HG02885 (cell line): ENCODE data around the gene CLSTN1.
A peak's percentile ranks its signal among the peaks of the same experiment; 100 is the strongest.
"Not testable (repeated sequence)": the region's sequence is repeated elsewhere in the genome, so short reads cannot be mapped to it uniquely, and the experiment has no call there.

Experiments used
- ATAC-seq: cut with Tn5 transposase; IDR thresholded peaks from one replicate; pipeline ENCODE4 v1.9.1; 2021; ENCODE audit warnings: mild to moderate bottlenecking; ENCODE audit not compliant: unreplicated experiment, poor library complexity

CLSTN1 gene

DNA sequence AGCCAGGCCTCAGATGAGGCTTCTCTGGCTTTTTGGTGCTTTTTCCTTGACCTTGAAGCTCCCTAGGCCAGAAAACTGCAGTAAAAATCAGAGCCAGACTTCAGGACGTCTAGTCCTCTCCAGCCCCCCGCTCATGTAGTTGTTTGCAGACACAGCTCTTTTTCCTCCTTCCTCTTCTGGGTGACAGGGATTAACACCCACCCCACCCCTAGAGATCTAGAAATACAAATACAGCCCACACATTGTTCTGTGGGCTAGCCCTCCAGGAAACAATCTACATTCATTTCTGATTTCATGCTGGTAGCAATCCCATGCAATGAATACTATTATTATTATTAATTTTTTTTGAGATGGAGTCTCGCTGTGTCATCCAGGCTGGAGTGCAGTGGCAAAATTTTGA lies 9.9 kb upstream of the CLSTN1 start:
- no peak for ATAC-seq

DNA sequence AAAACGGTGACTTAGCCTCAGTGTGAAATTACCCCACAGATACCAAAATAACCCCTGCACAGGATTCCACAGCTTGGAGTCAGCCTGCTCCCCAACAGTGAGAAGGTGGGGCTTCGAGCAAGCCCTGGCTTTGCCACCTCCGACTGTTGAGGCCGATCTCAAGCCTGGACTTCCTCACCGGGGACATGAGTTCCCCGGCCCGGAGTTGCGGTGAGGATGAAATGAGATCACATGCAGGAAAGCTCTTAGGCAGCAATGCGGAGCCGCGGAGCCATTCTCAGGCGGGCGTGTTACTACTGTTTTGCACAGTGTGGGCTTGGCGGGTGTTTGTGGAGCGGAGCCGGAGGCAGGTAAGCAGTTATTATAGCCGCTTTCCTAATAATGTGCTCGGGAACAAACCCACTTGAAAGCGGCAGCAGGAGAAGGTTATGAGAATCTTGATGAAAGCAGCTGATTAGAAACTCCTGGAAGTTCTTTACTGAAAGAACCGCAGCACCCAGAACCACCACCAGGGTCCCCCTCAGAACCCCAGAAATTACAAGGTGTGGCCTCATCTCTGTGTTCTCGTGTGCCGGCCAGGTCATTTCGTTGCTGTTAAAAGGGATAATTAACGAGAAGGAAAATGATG lies 3.9 kb upstream of the CLSTN1 start:
- no peak for ATAC-seq

DNA sequence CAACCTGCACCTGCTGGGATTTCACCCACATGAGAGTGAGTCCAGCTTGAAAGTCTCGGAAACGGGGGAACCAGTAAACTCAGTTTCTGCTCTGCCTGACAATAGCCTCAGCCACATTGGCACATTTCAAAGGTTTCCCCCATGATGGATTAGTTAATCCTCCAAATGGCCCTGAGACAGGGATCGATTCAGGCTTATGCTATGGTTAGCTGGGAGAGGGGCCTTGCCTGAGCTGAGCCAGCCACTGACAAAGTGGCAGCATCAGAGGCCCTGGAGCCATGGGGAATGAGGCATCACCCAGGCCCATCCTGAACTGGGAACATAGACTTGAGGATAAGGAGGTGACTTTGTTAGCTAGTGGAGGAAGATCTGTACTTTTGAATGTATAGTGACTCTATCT lies 2.9 kb upstream of the CLSTN1 start:
- no peak for ATAC-seq

DNA sequence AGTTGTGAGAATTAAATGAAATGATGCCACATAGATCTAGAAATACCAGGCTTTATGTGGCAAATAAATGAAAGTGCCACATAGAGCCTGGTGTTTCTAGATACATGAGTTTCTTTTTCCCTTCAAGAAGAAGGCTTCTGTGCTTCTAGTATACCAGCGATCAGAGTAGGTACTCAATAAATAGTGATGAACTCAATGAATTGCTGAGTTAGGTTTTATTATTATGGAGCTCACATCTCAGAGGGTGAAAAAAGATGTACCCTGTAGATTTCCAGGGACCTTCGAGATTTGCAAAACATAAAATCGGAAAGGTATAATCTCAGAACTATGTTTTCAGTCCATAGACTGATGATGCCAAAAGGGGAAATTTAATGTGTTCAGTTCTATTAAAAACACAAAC lies 2.3 kb upstream of the CLSTN1 start:
- ATAC-seq: no peak

DNA sequence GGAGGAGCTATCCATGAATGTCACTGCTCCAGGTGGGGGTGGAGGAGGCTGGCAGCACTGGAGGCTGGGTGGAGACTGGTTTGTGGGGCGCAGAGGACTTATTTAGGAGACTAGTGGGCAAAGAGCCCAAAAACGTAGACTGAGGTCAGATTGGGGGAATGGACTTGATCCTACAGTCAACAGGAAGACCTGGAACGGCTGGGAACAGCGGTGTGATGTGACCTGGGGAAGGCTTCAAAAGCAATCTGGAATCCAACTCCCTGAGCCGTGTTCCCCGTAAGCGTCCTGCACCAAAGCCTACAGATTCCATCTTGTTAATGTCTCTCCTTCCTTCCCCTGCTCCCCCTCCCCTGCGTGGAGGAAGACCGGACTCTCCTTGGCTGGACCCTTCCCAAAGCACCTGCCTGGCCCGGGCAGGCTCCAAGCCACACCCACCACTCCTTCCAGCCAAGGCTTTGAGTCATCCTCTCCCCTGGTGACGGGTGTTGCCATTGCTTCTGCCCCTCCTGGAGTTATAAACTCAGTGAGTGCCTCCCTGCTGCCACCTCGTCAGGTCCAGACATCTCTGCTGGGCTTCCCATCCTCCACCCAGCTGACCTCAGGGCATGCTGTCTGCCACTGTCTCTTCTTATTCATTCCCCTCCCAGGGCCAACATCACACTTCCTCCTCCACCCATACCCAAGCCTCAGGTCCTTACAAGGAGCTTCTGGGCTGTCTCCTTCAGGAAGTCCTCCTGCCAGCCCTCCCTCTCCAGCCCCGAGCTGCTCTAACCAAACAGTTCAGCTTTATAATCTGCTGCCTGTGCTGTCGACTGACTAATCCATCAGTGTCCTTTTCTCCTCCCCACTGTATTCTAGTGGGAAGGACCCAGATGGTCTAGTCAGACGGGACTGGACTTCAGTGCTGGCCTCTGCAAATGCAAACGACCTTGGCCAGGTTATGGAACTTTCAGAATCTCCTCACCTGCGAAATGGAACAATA lies 1.6 kb upstream of the CLSTN1 start:
- ATAC-seq: no peak

DNA sequence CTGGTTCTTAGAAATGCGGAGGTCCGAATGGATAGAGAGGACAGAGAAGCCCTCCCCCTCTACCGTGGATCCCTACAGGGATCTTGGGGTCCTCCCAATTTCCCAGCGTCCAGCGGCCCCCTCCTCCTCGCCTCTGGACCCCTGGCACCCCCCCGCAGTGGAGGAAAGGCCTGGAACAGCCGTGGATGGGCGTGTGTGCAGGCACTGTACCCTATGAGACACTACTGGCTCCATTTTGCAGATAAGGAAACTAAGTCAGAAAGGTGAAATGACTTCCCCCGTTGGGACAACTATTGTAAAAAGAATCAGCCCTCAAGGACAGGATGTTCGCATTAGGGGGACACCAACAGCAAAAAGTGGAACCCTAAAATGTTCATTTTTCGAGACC lies 931 bp upstream of the CLSTN1 start:
- ATAC-seq: no peak

DNA sequence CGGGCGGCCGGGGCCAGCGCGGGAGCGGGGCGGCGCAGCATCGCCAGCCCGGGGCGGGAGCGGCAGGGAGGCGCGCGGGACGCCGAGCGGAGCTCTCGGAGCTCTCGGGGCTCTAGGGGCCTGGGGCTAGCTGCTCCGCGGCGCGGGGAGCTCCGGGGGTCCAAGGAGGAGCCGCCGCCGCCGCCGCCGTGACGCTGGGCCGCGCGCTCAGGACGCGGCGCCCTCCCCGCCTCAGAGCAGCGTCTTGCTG lies 147 bp downstream of the CLSTN1 start:
- peak; percentile 35 for ATAC-seq

DNA sequence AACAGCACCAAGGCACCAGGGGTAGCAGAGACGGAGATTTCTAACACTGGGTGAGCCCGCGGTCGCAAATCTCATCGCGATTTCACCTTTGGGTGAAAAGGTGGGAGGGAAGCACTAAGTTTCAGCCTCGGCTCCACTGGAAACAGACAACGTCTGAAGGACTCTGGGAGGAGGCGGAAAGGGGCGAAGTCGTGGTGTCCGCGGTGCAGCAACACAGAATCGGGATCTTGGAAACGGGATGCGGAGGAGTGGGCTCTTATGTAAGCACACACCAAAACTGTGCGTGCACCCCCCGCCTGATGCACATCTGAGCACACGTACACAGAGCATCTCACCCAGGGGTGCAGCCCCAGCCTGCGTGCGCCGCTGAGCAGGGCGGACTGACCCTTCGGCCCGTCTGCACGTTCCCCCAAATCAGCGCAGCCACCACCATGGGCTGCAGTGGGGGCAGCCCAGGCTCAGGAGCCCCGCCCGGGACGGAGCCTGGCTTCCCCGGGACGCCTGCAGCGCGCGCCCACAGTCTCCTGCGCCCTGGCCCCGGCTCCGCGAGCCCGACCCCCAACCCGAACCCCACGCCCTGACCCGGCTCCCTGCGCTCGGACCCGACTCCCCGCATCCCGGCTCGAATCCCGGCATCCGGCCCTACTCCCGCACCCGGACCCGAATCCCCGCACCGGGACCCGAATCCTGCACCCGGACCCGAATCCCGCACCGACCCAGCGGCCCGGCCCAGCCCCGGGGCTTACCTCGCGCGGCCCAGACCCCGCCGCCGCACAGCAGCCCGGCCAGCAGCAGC lies 670 bp downstream of the CLSTN1 start:
- peak; percentile 22 for ATAC-seq

DNA sequence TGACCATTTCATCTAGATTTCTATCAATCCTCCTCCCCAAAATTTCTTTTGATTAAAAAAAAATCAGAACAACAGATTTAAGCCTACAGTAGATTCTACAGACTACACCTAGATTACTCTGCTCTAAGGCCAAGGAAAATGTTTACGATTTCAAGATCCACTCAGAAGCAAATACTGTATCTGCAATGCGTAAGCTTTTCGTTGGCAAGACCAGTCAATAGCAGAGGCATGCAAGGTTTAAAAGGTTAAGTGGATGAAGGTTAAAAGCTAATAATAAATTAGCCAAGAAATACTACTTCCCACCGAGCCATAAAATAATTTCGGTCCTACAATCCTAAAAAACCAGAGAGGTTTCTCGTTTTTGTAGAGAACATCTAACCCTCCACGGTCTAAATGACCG lies 1.3 kb downstream of the CLSTN1 start:
- no peak for ATAC-seq

DNA sequence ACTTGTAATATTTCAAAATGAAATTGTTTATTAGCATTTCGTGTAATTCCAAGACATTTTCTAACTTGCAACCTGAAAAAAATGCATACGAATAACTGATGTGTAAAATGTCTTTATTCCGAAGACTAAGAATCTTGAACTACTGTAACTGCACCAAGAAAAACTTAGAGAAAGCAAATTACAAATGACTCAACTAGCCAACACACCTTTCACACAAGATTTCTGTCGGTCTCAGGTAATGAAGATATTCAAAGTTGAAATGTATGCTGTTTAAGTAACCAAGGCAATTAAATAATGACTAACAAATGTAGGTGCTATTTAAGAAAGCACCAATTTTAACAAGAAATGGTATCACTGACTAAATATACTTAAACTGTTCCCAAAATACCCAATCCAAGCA lies 2.1 kb downstream of the CLSTN1 start:
- ATAC-seq: no peak

DNA sequence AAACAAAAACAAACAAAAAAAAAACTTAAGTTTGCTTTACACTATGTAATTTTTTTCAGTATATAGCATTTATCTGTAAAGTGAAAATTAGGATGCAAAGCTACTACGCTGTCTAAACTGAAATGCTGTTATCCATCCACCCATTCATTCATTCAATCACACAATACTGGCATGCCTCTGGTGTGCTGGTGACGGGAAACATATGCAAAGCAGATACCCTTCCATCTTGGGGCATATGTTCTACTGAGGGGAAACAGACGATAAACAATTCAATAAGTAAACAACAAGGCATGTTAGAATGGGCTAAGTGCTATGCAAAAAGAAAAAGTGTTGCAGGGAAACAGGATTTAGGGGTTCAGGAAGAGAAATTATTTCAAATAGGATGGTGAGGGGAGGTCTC lies 3.2 kb downstream of the CLSTN1 start:
- no peak for ATAC-seq

DNA sequence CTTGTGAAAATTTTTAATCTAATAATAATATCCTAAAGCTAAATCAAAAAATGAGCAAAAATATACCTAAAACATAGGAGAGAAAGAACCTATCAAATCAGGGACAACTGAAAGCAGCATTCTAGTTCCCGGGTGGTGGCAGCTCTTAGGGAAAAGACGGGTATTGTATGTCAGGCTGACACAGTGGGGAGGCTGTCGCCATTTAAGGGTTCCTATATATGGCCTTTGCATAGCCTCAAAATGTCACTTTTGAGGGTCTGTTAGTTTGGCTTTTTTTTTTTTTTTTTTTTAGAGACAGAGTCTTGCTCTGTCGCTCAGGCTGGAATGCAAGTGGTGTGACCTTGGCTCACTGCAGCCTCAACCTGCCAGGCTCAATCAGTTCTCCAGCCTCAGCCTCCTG lies 6.0 kb downstream of the CLSTN1 start:
- no peak for ATAC-seq

DNA sequence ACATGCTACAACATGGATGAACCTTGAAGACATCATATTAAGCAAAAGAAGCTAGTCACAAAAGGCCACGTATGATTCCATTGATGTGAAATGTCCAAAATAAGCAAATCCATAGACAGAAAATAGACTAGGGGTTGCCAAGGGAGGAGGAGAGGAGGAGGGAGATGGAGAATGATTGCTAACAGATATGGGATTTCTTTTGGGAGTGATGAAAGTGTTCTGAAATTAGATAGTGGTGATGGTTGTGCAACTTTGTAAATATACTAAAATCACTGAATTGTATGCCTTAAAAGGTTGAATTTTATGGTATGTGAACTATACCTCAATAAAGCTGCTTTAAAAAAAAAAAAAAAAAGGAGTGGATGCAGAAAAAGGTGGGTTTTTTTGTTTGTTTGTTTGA lies 7.6 kb downstream of the CLSTN1 start:
- ATAC-seq: no peak

DNA sequence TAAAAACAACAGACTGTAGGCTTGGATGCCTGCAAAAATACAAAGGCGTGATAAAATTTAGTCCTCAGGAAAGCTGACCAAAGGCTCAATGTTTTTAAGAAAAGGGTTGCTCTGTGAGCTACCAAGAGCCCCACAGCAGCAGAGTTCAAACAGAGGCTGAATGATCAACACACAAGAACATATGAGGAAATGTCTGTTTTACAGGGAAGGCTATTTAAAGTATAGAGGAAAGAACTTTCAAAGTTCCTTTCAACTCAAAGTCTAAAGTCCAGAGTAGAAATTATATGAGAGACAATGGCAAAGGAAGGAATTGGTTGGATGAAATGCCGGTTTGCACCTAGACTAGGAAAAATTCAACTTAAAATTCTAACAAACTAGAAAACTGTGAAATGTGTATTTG lies 8.6 kb downstream of the CLSTN1 start:
- no peak for ATAC-seq

DNA sequence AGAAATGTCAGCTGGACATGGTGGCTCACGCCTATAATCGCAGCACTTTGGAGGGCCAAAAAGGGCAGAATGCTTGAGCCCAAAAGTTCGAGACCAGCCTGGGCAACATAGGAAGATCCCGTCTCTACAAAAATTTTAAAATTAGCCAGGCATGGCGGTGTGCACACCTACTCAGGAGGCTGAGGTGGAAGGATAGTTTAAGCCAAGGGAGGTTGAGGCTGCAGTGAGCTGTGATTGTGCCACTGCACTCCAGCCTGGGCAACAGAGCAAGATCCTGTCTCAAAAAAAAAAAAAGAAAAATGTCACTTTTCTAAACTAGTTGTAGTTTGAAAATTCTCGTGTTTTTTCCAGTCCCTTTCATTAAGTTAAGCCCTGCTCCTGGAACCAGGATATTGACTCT lies 9.1 kb downstream of the CLSTN1 start:
- ATAC-seq: no peak

DNA sequence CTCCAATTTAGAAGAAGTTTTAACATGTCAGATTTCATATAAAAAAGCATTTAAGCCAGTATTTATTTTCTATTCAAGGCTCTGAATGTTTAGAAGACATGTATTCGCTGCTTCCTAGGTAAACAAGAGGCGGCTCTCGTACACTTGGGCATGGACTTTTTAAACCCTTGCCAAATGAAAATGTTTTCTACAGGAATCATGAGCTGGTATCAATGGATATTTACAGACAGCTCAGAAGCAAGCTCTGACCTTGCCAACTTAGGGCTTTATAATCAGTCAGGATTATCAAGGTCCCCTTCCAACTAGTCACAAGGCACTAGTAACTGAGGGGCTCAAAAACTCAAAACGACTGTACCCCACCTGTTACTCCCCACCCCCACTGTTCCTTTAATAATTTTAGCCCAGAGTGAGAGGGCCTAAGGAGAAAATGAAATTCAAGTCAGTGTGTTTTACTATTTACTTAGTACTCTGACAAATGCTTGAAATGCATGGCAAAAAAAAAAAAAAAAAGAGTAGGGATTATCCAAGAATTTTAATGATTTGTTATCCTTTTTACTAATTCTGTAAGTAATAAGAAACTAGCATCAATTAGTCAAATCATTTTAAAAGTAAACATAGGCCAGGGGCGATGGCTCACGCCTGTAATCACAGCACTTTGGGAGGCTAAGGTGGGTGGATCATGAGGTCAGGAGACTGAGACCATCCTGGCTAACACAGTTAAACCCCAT lies 12.4 kb downstream of the CLSTN1 start:
- ATAC-seq: no peak

DNA sequence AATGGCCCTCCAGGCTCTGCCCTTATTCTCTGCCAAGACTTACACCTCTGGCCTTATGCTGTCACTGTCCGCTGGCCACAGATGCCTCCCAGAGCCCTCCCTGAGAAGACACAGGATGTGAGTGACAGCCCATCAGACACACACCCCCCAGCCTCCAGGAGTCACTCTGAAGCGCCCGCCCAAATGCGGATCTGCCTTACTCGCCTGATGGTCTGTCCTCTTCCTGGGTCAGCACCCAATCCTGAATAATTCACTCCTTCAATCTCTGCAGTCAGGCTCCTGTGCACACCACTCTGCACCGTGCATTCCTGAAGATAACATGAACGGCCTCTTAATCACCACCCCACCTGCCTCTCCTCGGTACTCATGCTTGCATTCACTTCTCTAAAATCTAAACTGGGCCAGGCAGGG lies 14.7 kb downstream of the CLSTN1 start:
- ATAC-seq: no peak

DNA sequence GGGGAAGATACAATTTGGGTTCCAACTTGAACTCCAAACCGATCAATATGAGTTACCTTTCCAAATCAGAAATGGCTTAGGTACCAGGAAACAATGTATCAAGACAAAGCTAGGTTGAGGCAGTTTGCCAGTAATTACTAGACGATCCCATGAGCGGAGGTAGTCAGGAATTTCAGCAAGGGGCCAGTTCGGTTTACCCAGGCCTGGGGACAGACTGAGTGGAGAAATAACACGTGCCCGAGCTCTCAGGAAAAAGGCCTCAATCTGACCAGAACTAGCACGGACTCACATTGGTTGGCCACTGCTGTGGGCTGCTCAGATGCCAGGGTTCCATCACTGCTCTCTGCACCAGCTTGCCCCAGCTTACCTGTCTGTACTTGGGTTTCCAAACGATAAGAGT lies 15.3 kb downstream of the CLSTN1 start:
- ATAC-seq: no peak

DNA sequence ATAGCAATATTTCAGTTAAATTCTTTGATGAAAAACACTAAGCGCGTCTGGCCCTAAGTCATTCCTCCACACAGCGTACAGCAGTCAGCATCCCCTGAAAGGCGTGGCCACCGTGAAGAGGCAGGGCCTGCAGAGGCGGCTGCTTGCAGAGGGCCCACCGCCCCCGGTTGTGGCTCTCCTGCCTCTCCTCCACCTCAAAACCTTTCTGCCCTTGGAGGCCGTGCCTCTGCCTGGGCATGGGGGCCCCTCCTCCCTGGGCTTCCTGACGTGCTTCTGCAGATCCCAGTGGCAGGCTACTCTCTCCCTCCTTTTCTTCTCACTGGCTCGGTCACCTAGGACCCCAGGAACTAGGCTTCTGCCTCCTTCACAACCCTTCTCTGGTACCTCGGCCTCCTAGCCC lies 16.2 kb downstream of the CLSTN1 start:
- no peak for ATAC-seq

DNA sequence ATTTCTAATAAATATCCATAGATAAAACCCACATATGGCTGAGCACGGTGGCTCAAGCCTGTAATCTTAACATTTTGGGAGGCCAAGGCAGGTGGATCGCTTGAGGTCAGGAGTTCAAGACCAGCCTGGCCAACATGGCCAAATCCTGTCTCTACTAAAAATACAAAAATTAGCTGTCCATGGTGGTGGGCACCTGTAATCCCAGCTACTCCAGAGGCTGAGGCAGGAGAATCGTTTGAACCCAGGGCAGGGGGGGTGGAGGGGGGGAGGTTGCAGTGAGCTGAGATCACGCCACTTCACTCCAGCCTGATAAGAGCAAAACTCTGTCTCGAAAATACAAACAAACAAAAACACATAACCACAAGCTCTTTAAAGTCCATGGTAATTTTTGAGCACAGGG lies 17.8 kb downstream of the CLSTN1 start:
- ATAC-seq: not testable (repeated sequence)

DNA sequence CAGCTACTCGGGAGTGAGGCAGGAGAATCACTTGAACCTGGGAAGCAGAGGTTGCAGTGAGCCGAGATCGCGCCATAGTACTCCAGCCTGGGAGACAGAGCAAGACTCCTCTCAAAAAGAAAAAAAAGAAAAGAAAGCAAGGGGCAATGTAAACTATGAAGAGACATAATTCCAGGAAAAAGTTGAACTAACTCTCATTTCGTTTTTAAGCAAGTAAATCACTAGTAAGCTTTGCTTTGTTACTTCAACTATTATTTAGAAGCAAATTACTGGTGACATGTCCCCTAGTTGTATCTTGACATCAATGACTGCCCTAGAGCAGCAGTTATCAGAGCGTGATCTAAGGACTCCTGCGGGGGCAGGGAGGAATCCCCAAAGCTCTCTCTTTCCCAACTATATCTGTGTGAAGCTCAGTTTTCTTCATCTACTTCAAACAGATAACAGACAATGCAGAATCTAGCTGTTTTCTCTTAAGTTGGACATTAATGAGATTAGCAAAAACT lies 18.7 kb downstream of the CLSTN1 start:
- no peak for ATAC-seq
